GM12878 (cell line): ENCODE results near the gene FGD4. TPM values are rescaled to one million over a fixed set of nuclear protein-coding genes. Genes with fewer than 3 reads are reported as not detected.

ENCODE experiments used
- ATAC-seq: fragments of 200-7000 bp; cut with Tn5 transposase; 3 replicates; pipeline ENCODE4 v1.9.1; 2020; ENCODE audit warnings: mild to moderate bottlenecking, moderate library complexity
- BruUV-seq: library from RNA; stranded (reverse); fragments of 400-500 nt; replicated peaks from 2 replicates; lab custom pipeline; 2021; lab: Mats Ljungman, UMichigan
- CTCF ChIA-PET: fragments of 300-600 bp; sonication (Branson Sonifier 250); formaldehyde crosslinking; extraction: SDS; loops from one replicate; lab custom pipeline; 2021; ENCODE audit warnings: inconsistent platforms; lab: Yijun Ruan, JAX
- POLR2A ChIA-PET: fragments of 350-600 bp; formaldehyde crosslinking; extraction: SDS; loops from one replicate; lab custom pipeline; 2021; ENCODE audit warnings: inconsistent platforms; lab: Charles Lee
- RAD21 ChIA-PET: fragments of 300-600 bp; sonication (Branson Sonifier 250); formaldehyde crosslinking; loops from one replicate; lab custom pipeline; 2023; ENCODE audit warnings: antibody characterized with exemption; ENCODE audit not compliant: unreplicated experiment; lab: Charles Lee
- SMC1A ChIA-PET: fragments of 300-600 bp; sonication (Branson Sonifier 250); formaldehyde crosslinking; loops from one replicate; lab custom pipeline; 2023; ENCODE audit not compliant: unreplicated experiment, uncharacterized antibody; lab: Charles Lee
- DNase-seq: peaks from one replicate; pipeline ENCODE4 v3.0.0-alpha.2; 2011; ENCODE audit warnings: low read depth, low spot score
- FAIRE-seq: peaks from 3 replicates; lab custom pipeline; 2011; peaks lifted over from hg19 to GRCh38; lab: Jason Lieb, UNC
- H2AFZ ChIP-seq: 2 replicates; pipeline ENCODE4 v1.6.0; 2011; ENCODE audit warnings: low read depth, low read length, control low read depth; ENCODE audit not compliant: control insufficient read depth
- H3K27ac ChIP-seq: 2 replicates; pipeline ENCODE4 v1.5.1; 2011; ENCODE audit warnings: control low read depth; ENCODE audit not compliant: control insufficient read depth, insufficient read depth
- H3K27me3 ChIP-seq, 2 experiments: replicated peaks in 1 of 2; 2 replicates each; pipeline versions ENCODE4 v1.6.0 to v1.6.1; 2011; ENCODE audit warnings: low read length in 1 of 2; ENCODE audit not compliant: control insufficient read depth in 2 of 2, insufficient read depth in 2 of 2
- H3K36me3 ChIP-seq, 2 experiments: 2 replicates each; pipeline ENCODE4 v1.5.1; 2011; ENCODE audit warnings: low read length in 1 of 2; ENCODE audit not compliant: control insufficient read depth in 2 of 2, insufficient read depth in 2 of 2
- H3K4me1 ChIP-seq: 2 replicates; pipeline ENCODE4 v1.6.1; 2011; ENCODE audit warnings: mild to moderate bottlenecking, low read length, moderate library complexity, mixed read lengths; ENCODE audit not compliant: control insufficient read depth, insufficient read depth
- H3K4me2 ChIP-seq: 2 replicates; pipeline ENCODE4 v1.6.0; 2011; ENCODE audit warnings: control low read depth; ENCODE audit not compliant: control insufficient read depth, insufficient read depth
- H3K4me3 ChIP-seq: fragments of 200-600 bp; sonication (generic); 2 replicates; pipeline ENCODE4 v1.5.1; 2016
- H3K79me2 ChIP-seq: 2 replicates; pipeline ENCODE4 v1.6.0; 2011; ENCODE audit warnings: low read length; ENCODE audit not compliant: control insufficient read depth, insufficient read depth
- H3K9ac ChIP-seq: 2 replicates; pipeline ENCODE4 v1.8.0; 2011; ENCODE audit warnings: low read length, control low read depth, mixed read lengths; ENCODE audit not compliant: control insufficient read depth, insufficient read depth
- H3K9me3 ChIP-seq: replicated peaks from 3 replicates; pipeline ENCODE4 v1.5.1; 2011; ENCODE audit warnings: mild to moderate bottlenecking, low read length; ENCODE audit not compliant: control insufficient read depth, insufficient read depth
- H4K20me1 ChIP-seq: 2 replicates; pipeline ENCODE4 v1.6.0; 2011; ENCODE audit not compliant: control insufficient read depth, insufficient read depth
- BCL11A ChIP-seq: IDR thresholded peaks from 2 replicates; pipeline ENCODE4 v1.6.1; 2011; ENCODE audit warnings: low read depth, low read length
- CHD1 ChIP-seq: IDR thresholded peaks from 2 replicates; pipeline ENCODE4 v1.6.1; 2012; ENCODE audit warnings: low read depth, low read length, improper control_type of control experiment
- CHD2 ChIP-seq: IDR thresholded peaks from 2 replicates; pipeline ENCODE4 v1.6.1; 2011; ENCODE audit warnings: low read depth, low read length, improper control_type of control experiment, borderline replicate concordance
- DPF2 ChIP-seq: fragments of 450-650 bp; IDR thresholded peaks from 2 replicates; pipeline ENCODE4 v1.6.1; 2017; ENCODE audit warnings: mild to moderate bottlenecking
- EGR1 ChIP-seq, 2 experiments: IDR thresholded peaks; 1 replicate in 1 of 2; 2 replicates in 1 of 2; pipeline ENCODE4 v1.6.1; 2011 to 2012; ENCODE audit warnings: low read depth in 2 of 2, low read length in 2 of 2, borderline replicate concordance in 1 of 2, mild to moderate bottlenecking in 1 of 2, moderate library complexity in 1 of 2
- JUNB ChIP-seq: IDR thresholded peaks from 2 replicates; pipeline ENCODE4 v1.6.1; 2016; ENCODE audit warnings: antibody characterized with exemption, mild to moderate bottlenecking
- RELB ChIP-seq: fragments of 450-650 bp; IDR thresholded peaks from 2 replicates; pipeline ENCODE4 v1.6.1; 2017; ENCODE audit warnings: low read depth, mild to moderate bottlenecking, moderate library complexity
- SRF ChIP-seq, 2 experiments: IDR thresholded peaks; 2 replicates each; pipeline ENCODE4 v1.6.1; 2011; ENCODE audit warnings: low read depth in 2 of 2, low read length in 2 of 2, mild to moderate bottlenecking in 1 of 2, moderate library complexity in 1 of 2
- SUPT20H ChIP-seq: IDR thresholded peaks from 2 replicates; pipeline ENCODE4 v1.6.1; 2011; ENCODE audit warnings: low read depth, mild to moderate bottlenecking, low read length, moderate library complexity, borderline replicate concordance; ENCODE audit not compliant: control insufficient read depth
- TAF1 ChIP-seq: IDR thresholded peaks from 2 replicates; pipeline ENCODE4 v1.6.1; 2011; ENCODE audit warnings: mild to moderate bottlenecking, low read depth, low read length, borderline replicate concordance
- USF1 ChIP-seq: IDR thresholded peaks from 2 replicates; pipeline ENCODE4 v1.6.1; 2011; ENCODE audit warnings: borderline replicate concordance, low read depth, mild to moderate bottlenecking, moderate library complexity, mixed read lengths, low read length; ENCODE audit not compliant: insufficient read depth; ENCODE audit errors: extremely low read length
- ZNF207 ChIP-seq: fragments of 450-650 bp; IDR thresholded peaks from 2 replicates; pipeline ENCODE4 v1.6.1; 2014; ENCODE audit warnings: antibody characterized with exemption, mild to moderate bottlenecking, borderline replicate concordance
- in situ Hi-C: fragments of 300-500 bp; cut with MboI; formaldehyde crosslinking; loops from 9 replicates; pipeline ENCODE4 v1.14.3; 2018; ENCODE audit warnings: mixed read lengths
- intact Hi-C: fragments of 100-400 bp; cut with micrococcal nuclease; formaldehyde crosslinking; loops from one replicate; pipeline ENCODE4 v1.14.2; 2022; ENCODE audit not compliant: unreplicated experiment
- polyA plus RNA-seq, 11 experiments: library from polyadenylated mRNA; depleted of rRNA in 4 of 11; unstranded in 6 of 11; stranded (reverse) in 5 of 11; fragments of >200 nt; fragmentation: Nextera tagmentation in 4 of 11; fragmentation: Illumina TruSeq in 1 of 11; extraction: Ambion mirVana in 4 of 11; extraction: Trizol in 1 of 11; gene quantifications; 1 replicate in 1 of 11; 2 replicates in 10 of 11; pipeline versions ENCODE4 v1.2.1 to v1.2.3, GENCODE V29; 2011 to 2016; ENCODE audit warnings: inconsistent platforms in 2 of 11, missing spikeins in 2 of 11, low read depth in 1 of 11
- total RNA-seq, 4 experiments: library from RNA; depleted of rRNA in 3 of 4; stranded (reverse); fragments of >200 nt in 3 of 4; fragmentation: Illumina TruSeq in 1 of 4; extraction: Trizol in 1 of 4; gene quantifications; 2 replicates each; pipeline versions ENCODE4 v1.2.1 to v1.2.3, GENCODE V29; 2013 to 2021
- TF ChIP-seq, protein P1 (sequence below): fragments of 450-650 bp; IDR thresholded peaks from 2 replicates; pipeline ENCODE4 v1.6.1; 2017; ENCODE audit warnings: mild to moderate bottlenecking, low read depth, inconsistent platforms; ENCODE audit not compliant: poor library complexity, severe bottlenecking

FGD4 gene
- total and polyA plus RNA-seq, 10 of the 15 experiments (the other 5 are each of a cell fraction or from before 2014, with no cell fraction given): 0.01 to 0.18 (median 0.08) TPM; not detected in 3

DNA sequence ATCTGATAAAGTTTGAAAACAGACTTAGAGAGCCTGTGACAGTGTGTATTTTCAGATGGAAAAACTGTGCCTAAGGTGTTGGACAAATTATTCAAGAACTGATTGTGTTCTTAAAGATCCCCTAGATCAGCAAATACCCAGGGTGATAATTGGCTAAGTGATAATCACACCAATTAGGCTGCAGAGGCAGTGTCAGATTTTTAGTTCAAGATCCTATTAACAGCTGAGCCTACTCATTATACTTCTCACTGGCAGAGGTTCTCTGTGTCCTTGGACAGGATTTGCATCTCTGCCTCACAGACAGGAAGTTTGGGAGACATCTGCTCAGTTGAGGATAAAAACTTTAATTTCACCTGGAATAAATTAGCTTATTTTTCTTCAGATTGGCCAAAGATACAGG lies 4.3 kb upstream of the FGD4 start:
- in situ Hi-C loops: no loop called here
- CTCF ChIA-PET: no interaction called here
- BruUV-seq: no TSS peak

More for the DNA sequence above, 4.3 kb upstream of the FGD4 start:
- ChIA-PET POLR2A (no interaction called here), SMC1A (no interaction called here), RAD21 (no interaction called here)
- Histone ChIP-seq H4K20me1 (no peaks in the 10 kb centered on the region), H3K27me3 (peaks cover 2 to 4% of the 10 kb centered on the region in 2 experiments; a peak in 3 of 4 replicates), H3K36me3 (no peaks in the 10 kb centered on the region), H3K79me2 (no peaks in the 10 kb centered on the region), H3K4me1 (no peaks in the 10 kb centered on the region), H3K4me2 (no peak overlapping the region), H3K4me3 (no peak overlapping the region), H3K27ac (no peak overlapping the region), H3K9me3 (no peaks in the 10 kb centered on the region), H2AFZ (no peak overlapping the region), H3K9ac (no peak overlapping the region)
- ATAC-seq: no peak
- FAIRE-seq: no peak
- no peak for DNase-seq
- intact Hi-C loops: no loop called here
- TF ChIP-seq CHD2 (no peak), SRF (IDR thresholded peaks at IDR 0.05; ENCODE audit: low read depth in 2 of 2, low read length in 2 of 2) (no peak), ZNF207 (no peak), SUPT20H (no peak), USF1 (no peak), BCL11A (no peak), RELB (no peak), TAF1 (no peak), EGR1 (IDR thresholded peaks at IDR 0.05; ENCODE audit: borderline replicate concordance in 1 of 2, low read depth in 2 of 2, low read length in 2 of 2) (no peak), JUNB (no peak), CHD1 (no peak), DPF2 (no peak)
- TF ChIP-seq, protein P1, sequence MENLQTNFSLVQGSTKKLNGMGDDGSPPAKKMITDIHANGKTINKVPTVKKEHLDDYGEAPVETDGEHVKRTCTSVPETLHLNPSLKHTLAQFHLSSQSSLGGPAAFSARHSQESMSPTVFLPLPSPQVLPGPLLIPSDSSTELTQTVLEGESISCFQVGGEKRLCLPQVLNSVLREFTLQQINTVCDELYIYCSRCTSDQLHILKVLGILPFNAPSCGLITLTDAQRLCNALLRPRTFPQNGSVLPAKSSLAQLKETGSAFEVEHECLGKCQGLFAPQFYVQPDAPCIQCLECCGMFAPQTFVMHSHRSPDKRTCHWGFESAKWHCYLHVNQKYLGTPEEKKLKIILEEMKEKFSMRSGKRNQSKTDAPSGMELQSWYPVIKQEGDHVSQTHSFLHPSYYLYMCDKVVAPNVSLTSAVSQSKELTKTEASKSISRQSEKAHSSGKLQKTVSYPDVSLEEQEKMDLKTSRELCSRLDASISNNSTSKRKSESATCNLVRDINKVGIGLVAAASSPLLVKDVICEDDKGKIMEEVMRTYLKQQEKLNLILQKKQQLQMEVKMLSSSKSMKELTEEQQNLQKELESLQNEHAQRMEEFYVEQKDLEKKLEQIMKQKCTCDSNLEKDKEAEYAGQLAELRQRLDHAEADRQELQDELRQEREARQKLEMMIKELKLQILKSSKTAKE: no peak
